Pulmonary artery endothelial cell (primary cell): ENCODE data around the gene PRX. TPM values are rescaled to one million over a fixed set of nuclear protein-coding genes. Genes with fewer than 3 reads are reported as not detected.
"Not testable (repeated sequence)": the region's sequence is repeated elsewhere in the genome, so short reads cannot be mapped to it uniquely, and the experiment has no call there.

Source experiments
- DNase-seq: peaks from one replicate; pipeline ENCODE4 v3.0.0-alpha.2; 2011; ENCODE audit warnings: low read depth, low spot score
- total RNA-seq: library from RNA; depleted of rRNA; stranded (reverse); fragments of >200 nt; gene quantifications from 2 replicates; pipeline ENCODE4 v1.2.3, GENCODE V29; 2014

The PRX gene
- total RNA-seq, 1 donor from 2014 or later, result 1.2 TPM

- no peak for DNase-seq
Measured at GRCh38 chr19:40416918-40417642, 3.9 kb upstream of the PRX start.

- DNase-seq, result no peak
Measured at GRCh38 chr19:40415768-40416167, 2.6 kb upstream of the PRX start.

- DNase-seq, result no peak
Measured at GRCh38 chr19:40414542-40415535, 1.7 kb upstream of the PRX start.

DNA sequence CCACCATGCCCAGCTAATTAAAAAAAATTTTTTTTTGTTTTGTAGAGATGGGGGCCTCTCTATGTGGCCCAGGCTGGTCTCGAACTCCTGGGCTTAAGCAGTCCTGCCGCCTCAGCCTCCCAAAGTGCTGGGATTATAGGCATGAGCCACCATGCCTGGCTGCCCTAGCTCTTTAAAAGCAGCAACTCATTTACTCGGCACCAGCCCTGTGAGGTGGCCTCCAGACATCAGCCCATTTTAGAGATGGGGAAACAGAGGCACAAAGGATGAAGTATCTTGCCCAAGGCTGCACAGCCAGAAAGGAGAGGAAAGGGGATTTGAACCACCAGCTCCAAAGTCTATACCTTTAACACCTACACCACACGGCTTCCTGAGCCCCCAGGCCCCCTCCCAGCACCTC is 312 bp downstream of the PRX start:
- DNase-seq, result no peak

GRCh38 chr19:40411958-40412499 is 1.1 kb downstream of the PRX start:
- DNase-seq, result no peak

DNA sequence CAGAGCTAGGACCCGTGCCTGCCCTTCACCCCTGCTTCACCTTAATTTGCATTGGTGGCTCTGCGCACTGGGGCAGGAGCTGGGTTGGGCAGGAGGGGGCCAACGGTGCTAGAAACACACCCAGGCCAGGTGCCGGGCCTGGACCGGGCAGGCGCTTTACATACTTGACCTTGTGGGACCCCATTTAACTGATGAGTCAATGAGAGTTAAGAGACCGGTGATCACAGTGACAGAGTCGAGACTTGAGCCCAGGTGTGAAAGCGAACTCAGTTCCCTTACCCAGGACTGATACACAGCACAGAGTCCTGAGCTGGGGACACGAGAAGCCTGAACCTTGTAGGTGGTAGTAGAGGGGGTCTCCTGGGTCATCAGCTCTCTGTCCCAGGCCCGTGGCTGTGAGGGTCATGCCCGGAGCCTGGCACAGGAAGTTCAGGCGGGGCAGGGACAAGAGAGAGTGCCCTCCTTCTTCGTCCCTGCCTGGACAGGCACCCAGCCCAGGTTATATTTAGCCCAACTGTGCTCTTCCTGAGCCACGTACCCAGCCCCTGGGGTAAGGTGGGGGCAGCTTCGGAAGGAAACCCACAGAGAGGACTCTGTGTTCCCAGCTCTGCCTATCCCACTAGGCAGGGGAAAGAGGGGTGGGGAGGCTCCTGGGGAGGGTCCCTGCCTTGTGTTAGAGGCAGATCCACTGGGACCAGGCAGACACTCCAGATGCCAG is 1.9 kb downstream of the PRX start:
- no peak for DNase-seq

- no peak for DNase-seq
Measured at GRCh38 chr19:40410030-40410389, 3.2 kb downstream of the PRX start.

DNA sequence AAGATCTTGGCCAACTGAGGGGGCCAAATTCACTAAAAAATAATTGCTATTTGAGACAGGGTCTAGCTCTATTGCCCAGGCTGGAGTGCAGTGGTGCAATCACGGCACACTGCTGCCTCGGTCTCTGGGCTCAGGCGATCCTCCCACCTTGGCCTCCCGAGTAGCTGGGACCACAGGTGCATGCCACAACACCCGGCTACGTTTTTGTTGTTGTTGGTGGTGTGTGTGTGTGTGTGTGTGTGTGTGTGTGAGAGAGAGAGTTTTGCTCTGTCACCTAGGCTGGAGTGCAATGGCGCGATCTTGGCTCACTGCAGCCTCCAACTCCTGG is 4.6 kb downstream of the PRX start:
- DNase-seq, result not testable (repeated sequence)

GRCh38 chr19:40407714-40408597 is 5.2 kb downstream of the PRX start:
- no peak for DNase-seq

GRCh38 chr19:40403262-40403984 is 9.8 kb downstream of the PRX start:
- peak; percentile 66 for DNase-seq

GRCh38 chr19:40400559-40400958 is 12.6 kb downstream of the PRX start:
- DNase-seq, result no peak

GRCh38 chr19:40398417-40399131 is 14.6 kb downstream of the PRX start:
- no peak for DNase-seq

DNA sequence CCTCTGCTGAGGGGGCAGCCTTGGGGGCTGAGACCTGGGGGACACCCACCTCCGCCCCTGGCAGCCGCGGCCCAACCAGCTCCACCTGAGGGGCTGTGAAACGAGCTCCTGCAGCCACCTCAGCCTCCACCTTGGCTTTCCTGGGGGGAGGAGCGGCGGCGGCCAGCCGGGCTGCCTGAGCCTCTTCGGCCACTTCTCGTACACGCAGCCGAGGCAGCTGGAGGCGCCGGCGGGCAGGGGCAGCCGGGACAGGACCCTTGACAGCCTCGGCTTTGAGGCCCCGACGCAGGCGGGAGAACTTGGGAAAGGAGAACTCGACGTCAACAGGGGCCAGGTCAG is 15.6 kb downstream of the PRX start:
- no peak for DNase-seq

GRCh38 chr19:40396886-40397567 is 16.2 kb downstream of the PRX start:
- no peak for DNase-seq

GRCh38 chr19:40395956-40396355 is 17.2 kb downstream of the PRX start:
- no peak for DNase-seq

DNA sequence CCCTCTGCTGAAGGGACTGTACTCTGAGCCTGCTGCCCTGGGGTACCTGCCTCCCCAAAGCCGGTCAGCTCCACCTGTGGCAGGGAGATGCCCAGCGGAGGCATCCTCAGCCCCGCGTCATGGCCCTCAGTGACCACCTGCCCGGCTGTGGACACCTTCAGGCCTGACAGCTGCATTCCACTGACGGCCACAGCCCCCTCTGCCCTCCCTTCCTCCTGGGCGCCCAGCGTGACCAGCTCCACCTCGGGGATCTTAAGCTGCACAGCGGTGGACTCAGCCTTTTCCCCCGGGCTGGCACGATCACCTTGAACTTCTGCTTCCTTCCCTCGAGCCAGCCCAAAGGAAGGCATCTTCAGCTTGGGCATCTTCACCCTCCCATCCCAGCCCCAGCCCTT is 18.4 kb downstream of the PRX start:
- DNase-seq, result no peak

- no peak for DNase-seq
Measured at GRCh38 chr19:40393894-40394815, 19.0 kb downstream of the PRX start.
